ENCODE data around the gene ZNF175. TPM values are rescaled to one million over a fixed set of nuclear protein-coding genes. Genes with fewer than 3 reads are reported as not detected.

ZNF175 gene
- total and polyA plus RNA-seq, 9 of the 15 experiments (the other 6 are each of a cell fraction or from before 2014, with no cell fraction given), result 3.7 to 37.9 (median 14.0) TPM

GRCh38 chr19:51549533-51550324, 21.4 kb upstream of the ZNF175 start (continued):
- TF ChIP-seq REST (IDR thresholded peaks at IDR 0.05; ENCODE audit: borderline replicate concordance) (peak; percentile 13; the same call in 1 of the 2 replicates), REST (CRISPR knock-in tag; IDR thresholded peaks at IDR 0.05; ENCODE audit: low read depth) (no peak), DMBX1 (CRISPR knock-in tag; IDR thresholded peaks at IDR 0.05; ENCODE audit: borderline replicate concordance) (peak; percentile 88; the same call in 1 of the 2 replicates), TEAD4 (IDR thresholded peaks at IDR 0.05; ENCODE audit: low read length) (peak; percentile 51; the same call in 1 of the 2 replicates), TEAD4 (CRISPR knock-in tag; IDR thresholded peaks at IDR 0.05; ENCODE audit: borderline replicate concordance) (no peak), ZNF76 (CRISPR knock-in tag; IDR thresholded peaks at IDR 0.05; ENCODE audit: borderline replicate concordance) (0 out of 2 replicates have a peak, but pooled peaks have one; percentile 24), KLF6 (CRISPR knock-in tag; IDR thresholded peaks at IDR 0.05; ENCODE audit: borderline replicate concordance) (peak; percentile 62; the same call in 1 of the 2 replicates), ZNF449 (CRISPR knock-in tag; IDR thresholded peaks at IDR 0.05) (peak; percentile 14; the same call in 1 of the 2 replicates), CBX3 (IDR thresholded peaks at IDR 0.05; ENCODE audit: borderline replicate concordance in 1 of 2, low read length in 2 of 2) (peak in 1 of 2 experiments; percentile 44; a peak in 1 of 3 replicates), ZNF668 (CRISPR knock-in tag; IDR thresholded peaks at IDR 0.05) (peak; percentile 3; the same call in 1 of the 2 replicates), TEAD1 (CRISPR knock-in tag; IDR thresholded peaks at IDR 0.05) (0 out of 4 replicates have a peak, but pooled peaks have one; percentile 6 to 32), PRMT5 (CRISPR knock-in tag; IDR thresholded peaks at IDR 0.05) (no peak), RBFOX2 (IDR thresholded peaks at IDR 0.05; ENCODE audit: low read depth, low read length) (peak; percentile 33; the same call in 1 of the 2 replicates), MYNN (IDR thresholded peaks at IDR 0.05) (peak; percentile 30; the same call in 1 of the 2 replicates), MYNN (CRISPR knock-in tag; IDR thresholded peaks at IDR 0.05) (no peak), CHD1 (IDR thresholded peaks at IDR 0.05; ENCODE audit: low read length) (peak; percentile 46), ZNF766 (CRISPR knock-in tag; conservative IDR thresholded peaks at IDR 0.05) (peak; percentile 57; the same call in 1 of the 2 replicates), GATAD2A (IDR thresholded peaks at IDR 0.05) (peak; percentile 29; the same call in 1 of the 2 replicates), NFE2 (IDR thresholded peaks at IDR 0.05; ENCODE audit: low read depth) (peak; percentile 63)

All from K562 (cell line).